GM21529 (cell line): ENCODE measurements around the gene FAM20B.

Experiments used
- ATAC-seq: cut with Tn5 transposase; IDR thresholded peaks from one replicate; pipeline ENCODE4 v1.9.1; 2021; ENCODE audit not compliant: unreplicated experiment

The FAM20B gene

DNA sequence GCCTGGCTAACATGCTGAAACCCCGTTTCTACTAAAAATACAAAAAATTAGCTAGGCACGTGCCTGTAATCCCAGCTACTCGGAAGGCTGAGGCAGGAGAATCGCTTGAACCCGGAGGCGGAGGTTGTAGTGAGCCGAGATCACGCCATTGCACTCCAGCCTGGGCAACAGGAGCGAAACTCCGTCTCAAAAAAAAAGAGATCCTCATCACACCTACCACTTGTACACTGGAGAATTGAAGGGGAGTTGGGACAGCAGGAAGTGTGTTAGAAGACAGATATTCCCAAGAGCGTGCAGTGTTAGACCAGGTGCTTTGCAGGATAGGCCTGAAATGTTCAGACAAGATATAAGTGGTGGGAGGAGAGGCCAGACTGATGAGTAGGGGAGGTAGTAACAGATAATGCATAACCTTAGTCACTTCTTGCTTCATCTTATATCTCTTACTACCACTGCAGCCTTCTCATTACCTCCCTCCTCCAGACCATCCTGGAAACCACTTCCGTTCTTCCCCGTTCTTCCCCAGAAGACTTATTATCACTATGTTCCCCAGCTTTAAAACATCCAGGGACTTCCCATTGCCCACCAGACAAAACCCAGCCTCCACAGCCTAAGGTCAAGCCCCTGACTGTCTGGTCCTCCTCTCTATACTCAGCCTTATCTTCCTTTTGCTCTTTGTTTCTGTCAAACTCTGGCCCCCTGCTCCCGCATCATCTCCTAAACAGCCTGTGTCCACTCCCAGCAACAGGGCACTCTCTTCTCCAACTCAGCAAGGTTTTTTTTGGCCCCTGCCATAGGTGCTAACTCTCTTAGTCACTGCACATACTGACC is 21.3 kb downstream of the FAM20B start:
- no peak for ATAC-seq

DNA sequence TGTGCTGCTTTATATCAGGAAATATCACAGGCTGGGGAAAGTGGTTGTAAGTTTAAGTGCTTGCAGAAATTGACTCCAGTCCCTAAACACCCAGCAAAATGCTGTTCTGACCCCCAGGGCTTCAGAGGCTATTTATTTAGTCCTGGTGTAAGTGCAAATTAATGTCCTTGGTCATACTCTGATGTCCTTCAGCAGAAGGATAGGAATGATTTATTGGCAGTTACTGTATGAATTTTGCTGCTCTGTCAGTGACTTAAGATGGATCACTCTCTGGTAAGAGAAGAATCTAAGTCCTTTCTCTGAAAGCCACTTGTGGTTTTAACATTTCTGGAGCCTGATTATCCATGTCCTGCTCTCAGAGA is 21.9 kb downstream of the FAM20B start:
- no peak for ATAC-seq

DNA sequence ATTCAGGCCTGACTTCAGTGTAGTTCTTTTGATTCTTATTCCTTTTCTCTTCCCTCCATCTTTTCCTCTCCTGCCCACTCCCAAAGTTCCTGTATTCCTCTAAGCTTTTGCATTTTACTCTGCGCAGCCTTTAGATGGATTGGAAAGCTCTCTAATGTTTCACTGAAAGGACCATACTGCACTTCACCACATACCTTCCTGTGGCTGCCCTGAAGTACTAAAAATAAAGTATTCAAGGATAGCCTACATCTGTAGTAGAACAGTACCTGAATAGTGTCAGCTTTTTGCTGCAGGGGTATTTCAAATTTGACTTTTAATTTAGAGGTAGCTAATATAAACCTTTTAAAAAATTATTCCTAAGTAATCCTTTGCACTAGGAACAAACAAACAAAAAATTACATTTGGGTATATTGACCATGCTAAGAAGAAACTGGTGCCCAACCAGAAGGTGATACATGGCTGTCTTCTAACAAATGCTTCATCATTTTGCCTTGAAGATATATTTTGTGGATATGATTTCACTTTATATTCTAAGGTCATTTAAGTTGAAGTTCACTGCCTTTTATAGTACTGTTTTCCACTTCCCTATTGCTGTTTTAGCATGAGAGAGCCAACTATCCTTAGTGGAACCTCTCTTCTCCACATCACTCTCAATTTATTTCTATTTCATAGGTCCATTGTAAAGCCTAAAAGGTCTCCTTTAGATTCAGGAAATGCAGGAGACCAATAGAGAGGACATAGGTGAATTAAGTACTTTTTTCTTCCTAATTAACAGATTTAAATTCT is 22.8 kb downstream of the FAM20B start:
- ATAC-seq, result no peak

DNA sequence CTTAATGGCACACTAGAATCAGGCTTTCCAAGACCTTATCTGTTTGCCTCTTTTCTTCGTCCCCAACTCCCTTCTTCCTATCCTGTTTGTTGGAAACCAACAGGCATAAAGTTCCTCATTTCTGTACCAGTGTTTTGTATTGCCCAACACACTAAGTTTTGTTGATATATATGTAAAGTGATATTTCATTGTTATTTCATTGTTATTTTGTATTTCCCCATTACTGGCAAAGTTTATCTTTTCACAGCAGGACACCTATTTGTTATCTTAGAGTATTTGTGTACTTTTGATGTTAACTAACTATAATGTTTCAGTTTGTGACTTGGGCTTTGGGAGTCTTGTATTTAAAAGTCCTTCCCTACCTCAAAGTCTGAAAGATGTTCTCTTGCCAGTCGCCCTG is 27.1 kb downstream of the FAM20B start:
- ATAC-seq, result no peak

- no peak for ATAC-seq
These were observed 27.8 kb downstream of the FAM20B start for GRCh38 chr1:179053486-179053885.

- no peak for ATAC-seq
These were observed 30.2 kb downstream of the FAM20B start for GRCh38 chr1:179055937-179056336.

- no peak for ATAC-seq
These were observed 33.1 kb downstream of the FAM20B start for GRCh38 chr1:179058487-179059483.

DNA sequence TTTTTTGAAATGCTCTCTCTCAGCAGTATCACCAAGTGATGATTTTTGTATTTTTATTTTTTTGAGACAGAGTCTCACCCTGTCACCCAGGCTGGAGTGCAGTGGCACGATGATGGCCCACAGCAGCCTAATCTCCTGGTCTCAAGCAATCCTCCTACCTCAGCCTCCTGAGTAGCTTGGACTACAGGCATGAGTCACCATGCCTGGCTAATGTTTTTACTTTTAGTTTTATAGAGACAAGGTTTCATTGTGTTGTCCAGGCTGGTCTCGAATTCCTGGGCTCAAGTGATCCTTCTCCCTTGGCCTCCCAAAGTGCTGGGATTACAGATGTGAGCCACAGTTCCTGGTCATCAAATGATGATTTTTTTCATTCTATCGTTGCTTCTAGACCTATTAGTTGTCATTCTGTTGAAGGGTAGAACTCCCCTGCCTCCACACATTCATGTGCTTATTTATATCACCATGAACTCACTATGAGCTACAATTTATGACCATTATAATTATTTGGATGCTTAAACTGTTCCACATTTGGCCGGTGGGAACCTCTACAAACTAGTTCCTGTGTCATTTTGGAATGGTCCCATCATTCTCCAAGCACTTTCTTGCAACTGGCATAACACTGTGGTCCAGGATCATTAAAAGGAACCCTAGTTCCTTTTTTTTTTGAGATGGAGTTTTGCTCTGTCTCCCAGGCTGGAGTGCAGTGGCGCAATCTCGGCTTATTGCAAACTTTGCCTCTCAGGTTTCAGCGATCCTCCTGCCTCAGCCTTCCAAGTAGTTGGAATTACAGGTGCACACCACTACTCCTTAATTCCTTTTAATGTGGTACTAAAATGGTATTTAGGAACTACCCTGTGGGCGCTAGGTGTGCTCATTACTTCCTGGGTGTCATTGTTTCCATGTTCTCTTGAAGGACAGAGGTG is 35.9 kb downstream of the FAM20B start:
- ATAC-seq, result no peak

DNA sequence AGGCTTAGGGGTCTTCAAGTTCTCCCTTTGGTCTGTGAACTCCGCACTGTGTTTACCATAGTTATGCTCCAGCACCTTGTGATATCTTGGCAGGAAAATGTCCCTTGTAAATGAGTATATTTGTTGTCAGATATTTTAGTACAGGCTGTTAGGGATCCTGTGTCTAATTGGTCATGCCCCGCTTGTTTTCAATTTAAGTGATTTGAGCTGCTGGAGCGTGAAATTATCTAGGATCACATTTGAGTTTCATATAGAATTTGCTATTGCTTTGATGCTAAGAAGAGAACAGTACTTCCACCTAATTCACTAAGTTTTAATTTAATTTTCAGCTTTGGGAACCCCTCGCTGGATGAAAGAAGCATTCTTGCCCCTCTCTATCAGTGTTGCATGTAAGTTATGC is 40.8 kb downstream of the FAM20B start:
- ATAC-seq, result no peak

- no peak for ATAC-seq
These were observed 51.7 kb downstream of the FAM20B start for GRCh38 chr1:179077396-179077795.

- peak; percentile 18 for ATAC-seq
These were observed 53.5 kb downstream of the FAM20B start for GRCh38 chr1:179079113-179079761.

GRCh38 chr1:179080866-179081686 is 55.4 kb downstream of the FAM20B start:
- no peak for ATAC-seq

DNA sequence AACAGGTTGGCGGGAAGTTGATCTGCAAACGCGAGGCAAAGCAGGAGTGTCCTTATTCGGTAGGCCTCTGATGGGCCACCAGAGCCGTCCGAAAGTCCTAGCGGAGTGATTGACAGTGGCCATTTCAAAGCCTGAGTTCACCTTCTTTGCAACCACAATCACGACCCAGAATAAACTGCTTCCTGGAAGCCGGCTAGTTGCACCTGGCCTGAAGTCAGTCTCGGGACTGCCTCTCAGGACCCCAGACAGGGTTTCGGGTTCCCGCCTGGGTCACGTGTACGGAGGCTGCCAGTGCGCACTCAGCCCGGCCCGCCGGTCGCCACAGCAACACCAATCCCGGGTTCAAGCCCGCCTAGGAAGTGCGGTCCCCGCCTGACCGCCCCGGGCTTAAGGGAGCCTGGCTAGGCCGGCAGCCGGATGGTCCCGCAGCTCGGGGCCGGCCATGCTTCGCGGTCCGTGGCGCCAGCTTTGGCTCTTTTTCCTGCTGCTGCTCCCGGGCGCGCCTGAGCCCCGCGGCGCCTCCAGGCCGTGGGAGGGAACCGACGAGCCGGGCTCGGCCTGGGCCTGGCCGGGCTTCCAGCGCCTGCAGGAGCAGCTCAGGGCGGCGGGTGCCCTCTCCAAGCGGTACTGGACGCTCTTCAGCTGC is 56.1 kb downstream of the FAM20B start, which contains the start of gene TOR3A:
Gene TOR3A, plus strand, starts transcription at position 384 of the 646 bp plus-strand sequence. Its CDS starts 59 bp downstream, at position 443.
- ATAC-seq, result peak; percentile 87

- peak; percentile 10 for ATAC-seq
These were observed 56.8 kb downstream of the FAM20B start for GRCh38 chr1:179082333-179082998.

DNA sequence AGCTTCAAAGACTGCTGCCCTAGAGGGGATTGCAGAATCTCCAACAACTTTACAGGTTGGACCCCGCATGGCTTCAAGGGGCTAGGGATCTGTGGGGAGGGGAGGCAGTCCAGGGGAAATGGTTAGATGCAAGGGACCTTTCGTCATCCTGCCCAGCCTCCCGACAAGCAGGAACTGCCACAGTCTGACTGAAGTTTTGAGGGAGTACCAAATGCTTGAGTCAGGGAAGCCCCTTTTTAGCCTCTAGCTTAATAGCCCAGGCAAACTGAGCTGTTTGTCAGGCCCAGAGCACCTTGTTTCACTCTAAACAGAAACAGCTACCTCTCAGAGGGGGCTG is 57.3 kb downstream of the FAM20B start:
- peak; percentile 1 for ATAC-seq

DNA sequence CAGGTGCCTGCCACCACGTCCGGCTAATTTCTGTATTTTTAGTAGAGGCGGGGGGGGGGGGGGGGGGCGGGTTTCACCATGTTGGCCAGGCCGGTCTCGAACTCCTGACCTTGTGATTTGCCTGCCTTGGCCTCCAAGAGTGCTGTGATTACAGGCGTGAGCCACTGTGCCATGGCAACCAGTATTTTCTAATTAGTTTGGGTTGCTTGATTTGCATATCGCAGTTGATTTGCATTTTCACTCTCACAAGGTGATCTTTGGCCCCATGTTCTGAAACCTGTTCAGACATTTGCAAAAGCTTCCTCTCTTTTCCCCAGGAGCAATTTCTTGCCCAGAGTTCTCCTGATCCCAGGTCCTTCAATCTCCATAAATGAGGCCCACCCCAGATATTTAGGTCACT is 57.8 kb downstream of the FAM20B start:
- ATAC-seq, result no peak

DNA sequence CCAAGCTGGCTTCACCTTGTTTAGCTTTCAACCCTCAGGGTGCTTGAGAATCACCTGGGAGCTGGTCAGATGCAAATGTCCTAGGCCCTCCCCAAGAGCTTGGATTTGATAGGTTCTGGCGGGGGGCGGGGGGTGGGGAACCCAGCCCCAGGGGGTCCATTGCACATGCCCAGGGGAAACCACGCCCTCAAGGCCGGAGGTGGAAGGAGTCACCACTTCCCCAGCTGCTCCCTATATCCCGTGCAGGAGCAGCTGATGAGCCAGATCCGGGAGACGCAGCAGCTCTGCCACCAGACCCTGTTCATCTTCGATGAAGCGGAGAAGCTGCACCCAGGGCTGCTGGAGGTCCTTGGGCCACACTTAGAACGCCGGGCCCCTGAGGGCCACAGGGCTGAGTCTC is 62.0 kb downstream of the FAM20B start:
- no peak for ATAC-seq
